Measurements from ENCODE around the gene CIAO3.
A peak's percentile ranks its signal among the peaks of the same experiment; 100 is the strongest.
"Not testable (repeated sequence)": the region's sequence is repeated elsewhere in the genome, so short reads cannot be mapped to it uniquely, and the experiment has no call there.

The CIAO3 gene

GRCh38 chr16:782766-783403 is 42.1 kb upstream of the CIAO3 start:
- Histone ChIP-seq H3K4me1 (ENCODE audit: control insufficient read depth, insufficient read depth, low read length, poor library complexity, severe bottlenecking) (peaks cover 9% of the 10 kb centered on the region), H3K36me3 (ENCODE audit: control insufficient read depth, insufficient read depth, low read length) (peaks cover 22% of the 10 kb centered on the region), H3K9me3 (ENCODE audit: control insufficient read depth, low read length) (no peaks in the 10 kb centered on the region), H3K27ac (ENCODE audit: low read depth, low read length, severe bottlenecking) (no peak overlapping the region), H3K4me3 (ENCODE audit: extremely low read depth, insufficient read depth, low read length, poor library complexity, severe bottlenecking) (no peak overlapping the region)
- WGBS, 2 experiments (ENCODE audit: insufficient coverage in 2 of 2), result 90 to 92% methylated on average over 34 to 36 of the region's 36 CpGs

GRCh38 chr16:782258-782657 is 41.5 kb upstream of the CIAO3 start:
- Histone ChIP-seq H3K27ac (ENCODE audit: low read depth, low read length, severe bottlenecking) (no peak overlapping the region), H3K4me1 (ENCODE audit: control insufficient read depth, insufficient read depth, low read length, poor library complexity, severe bottlenecking) (peaks cover 13% of the 10 kb centered on the region), H3K36me3 (ENCODE audit: control insufficient read depth, insufficient read depth, low read length) (peaks cover 22% of the 10 kb centered on the region), H3K4me3 (ENCODE audit: extremely low read depth, insufficient read depth, low read length, poor library complexity, severe bottlenecking) (no peak overlapping the region), H3K9me3 (ENCODE audit: control insufficient read depth, low read length) (no peaks in the 10 kb centered on the region)
- 70 to 80% methylated on average over 6 of the region's 6 CpGs for WGBS, 2 experiments (ENCODE audit: insufficient coverage in 2 of 2)

- peaks cover 16% of the 10 kb centered on the region for H3K36me3 ChIP-seq (ENCODE audit: control insufficient read depth, insufficient read depth, low read length)
- H3K27ac ChIP-seq (ENCODE audit: low read depth, low read length, severe bottlenecking), result no peak overlapping the region
- H3K4me3 ChIP-seq (ENCODE audit: extremely low read depth, insufficient read depth, low read length, poor library complexity, severe bottlenecking), result no peak overlapping the region
- 76 to 83% methylated on average over 18 to 19 of the region's 19 CpGs for WGBS, 2 experiments (ENCODE audit: insufficient coverage in 2 of 2)
- no peaks in the 10 kb centered on the region for H3K9me3 ChIP-seq (ENCODE audit: control insufficient read depth, low read length)
- H3K4me1 ChIP-seq (ENCODE audit: control insufficient read depth, insufficient read depth, low read length, poor library complexity, severe bottlenecking), result peaks cover 13% of the 10 kb centered on the region
These were observed 40.7 kb upstream of the CIAO3 start for GRCh38 chr16:781346-782010.

- Histone ChIP-seq H3K9me3 (ENCODE audit: control insufficient read depth, low read length) (no peaks in the 10 kb centered on the region), H3K27ac (ENCODE audit: low read depth, low read length, severe bottlenecking) (no peak overlapping the region), H3K4me1 (ENCODE audit: control insufficient read depth, insufficient read depth, low read length, poor library complexity, severe bottlenecking) (peaks cover 13% of the 10 kb centered on the region), H3K4me3 (ENCODE audit: extremely low read depth, insufficient read depth, low read length, poor library complexity, severe bottlenecking) (no peak overlapping the region), H3K36me3 (ENCODE audit: control insufficient read depth, insufficient read depth, low read length) (peaks cover 6% of the 10 kb centered on the region)
- 90% methylated on average over 16 of the region's 16 CpGs for WGBS, 2 experiments (ENCODE audit: insufficient coverage in 2 of 2)
These were observed 39.5 kb upstream of the CIAO3 start for GRCh38 chr16:780296-780695.

- H3K9me3 ChIP-seq (ENCODE audit: control insufficient read depth, low read length), result no peaks in the 10 kb centered on the region
- no peak overlapping the region for H3K4me3 ChIP-seq (ENCODE audit: extremely low read depth, insufficient read depth, low read length, poor library complexity, severe bottlenecking)
- WGBS, 2 experiments (ENCODE audit: insufficient coverage in 2 of 2), result 73 to 90% methylated on average over 9 to 12 of the region's 13 CpGs
- H3K36me3 ChIP-seq (ENCODE audit: control insufficient read depth, insufficient read depth, low read length), result no peaks in the 10 kb centered on the region
- peaks cover 13% of the 10 kb centered on the region for H3K4me1 ChIP-seq (ENCODE audit: control insufficient read depth, insufficient read depth, low read length, poor library complexity, severe bottlenecking)
- no peak overlapping the region for H3K27ac ChIP-seq (ENCODE audit: low read depth, low read length, severe bottlenecking)
These were observed 38.8 kb upstream of the CIAO3 start for GRCh38 chr16:779561-779960.

GRCh38 chr16:778909-779527 is 38.2 kb upstream of the CIAO3 start:
- peaks cover 13% of the 10 kb centered on the region for H3K4me1 ChIP-seq (ENCODE audit: control insufficient read depth, insufficient read depth, low read length, poor library complexity, severe bottlenecking)
- H3K27ac ChIP-seq (ENCODE audit: low read depth, low read length, severe bottlenecking), result no peak overlapping the region
- H3K36me3 ChIP-seq (ENCODE audit: control insufficient read depth, insufficient read depth, low read length), result no peaks in the 10 kb centered on the region
- H3K9me3 ChIP-seq (ENCODE audit: control insufficient read depth, low read length), result no peaks in the 10 kb centered on the region
- WGBS, 2 experiments (ENCODE audit: insufficient coverage in 2 of 2), result 91 to 92% methylated on average over 5 to 6 of the region's 6 CpGs
- H3K4me3 ChIP-seq (ENCODE audit: extremely low read depth, insufficient read depth, low read length, poor library complexity, severe bottlenecking), result no peak overlapping the region

- Histone ChIP-seq H3K4me1 (ENCODE audit: control insufficient read depth, insufficient read depth, low read length, poor library complexity, severe bottlenecking) (peaks cover 13% of the 10 kb centered on the region), H3K27ac (ENCODE audit: low read depth, low read length, severe bottlenecking) (no peak overlapping the region), H3K9me3 (ENCODE audit: control insufficient read depth, low read length) (no peaks in the 10 kb centered on the region), H3K4me3 (ENCODE audit: extremely low read depth, insufficient read depth, low read length, poor library complexity, severe bottlenecking) (no peak overlapping the region), H3K36me3 (ENCODE audit: control insufficient read depth, insufficient read depth, low read length) (no peaks in the 10 kb centered on the region)
- 89 to 91% methylated on average over 9 to 11 of the region's 11 CpGs for WGBS, 2 experiments (ENCODE audit: insufficient coverage in 2 of 2)
These were observed 37.6 kb upstream of the CIAO3 start for GRCh38 chr16:778447-778846.

DNA sequence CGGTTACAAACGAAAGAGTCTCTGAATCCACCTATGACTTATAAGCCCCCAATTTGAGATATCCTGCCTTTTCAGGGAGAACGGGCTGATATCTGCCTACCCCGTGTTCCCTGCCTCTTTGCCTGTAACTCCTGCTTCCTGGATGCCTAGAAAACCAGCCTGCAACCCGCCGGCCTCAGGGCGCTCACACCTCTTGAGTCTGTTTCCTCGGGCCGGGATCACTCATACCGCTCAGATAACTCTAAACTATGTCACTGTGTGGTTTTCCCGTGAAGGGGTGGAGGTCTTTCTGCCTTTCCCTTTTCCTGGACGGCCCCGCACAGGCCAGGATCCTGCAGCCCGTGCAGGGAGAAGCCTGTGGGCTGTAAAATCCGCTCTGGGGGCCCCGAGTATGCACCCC is 37.0 kb upstream of the CIAO3 start:
- Histone ChIP-seq H3K4me3 (ENCODE audit: extremely low read depth, insufficient read depth, low read length, poor library complexity, severe bottlenecking) (no peak overlapping the region), H3K36me3 (ENCODE audit: control insufficient read depth, insufficient read depth, low read length) (no peaks in the 10 kb centered on the region), H3K9me3 (ENCODE audit: control insufficient read depth, low read length) (no peaks in the 10 kb centered on the region), H3K27ac (ENCODE audit: low read depth, low read length, severe bottlenecking) (peak overlapping the region; percentile 36), H3K4me1 (ENCODE audit: control insufficient read depth, insufficient read depth, low read length, poor library complexity, severe bottlenecking) (peaks cover 13% of the 10 kb centered on the region)
- 66 to 69% methylated on average over 7 to 8 of the region's 16 CpGs for WGBS, 2 experiments (ENCODE audit: insufficient coverage in 2 of 2)

DNA sequence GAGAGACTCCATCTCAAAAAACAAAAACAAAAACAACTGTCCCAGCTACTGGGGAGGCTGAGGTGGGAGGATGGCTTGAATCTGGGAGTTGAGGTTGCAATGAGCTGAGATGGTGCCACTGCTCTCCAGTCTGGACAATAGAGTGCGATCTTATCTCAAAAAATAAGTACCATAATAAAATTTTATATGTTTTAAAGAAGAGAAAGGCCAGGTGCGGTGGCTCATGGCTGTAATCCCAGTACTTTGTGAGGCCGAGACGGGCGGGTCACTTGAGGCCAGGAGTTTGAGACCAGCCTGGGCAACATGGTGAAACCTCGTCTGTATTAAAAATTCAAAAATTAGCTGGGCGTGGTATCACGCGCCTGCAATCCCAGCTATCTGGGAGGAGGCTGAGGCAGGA is 36.0 kb upstream of the CIAO3 start:
- Histone ChIP-seq H3K36me3 (ENCODE audit: control insufficient read depth, insufficient read depth, low read length) (no peaks in the 10 kb centered on the region), H3K4me3 (ENCODE audit: extremely low read depth, insufficient read depth, low read length, poor library complexity, severe bottlenecking) (no peak overlapping the region), H3K4me1 (ENCODE audit: control insufficient read depth, insufficient read depth, low read length, poor library complexity, severe bottlenecking) (peaks cover 13% of the 10 kb centered on the region), H3K9me3 (ENCODE audit: control insufficient read depth, low read length) (no peaks in the 10 kb centered on the region), H3K27ac (ENCODE audit: low read depth, low read length, severe bottlenecking) (no peak overlapping the region)
- 89 to 97% methylated on average over 7 to 8 of the region's 9 CpGs for WGBS, 2 experiments (ENCODE audit: insufficient coverage in 2 of 2)

DNA sequence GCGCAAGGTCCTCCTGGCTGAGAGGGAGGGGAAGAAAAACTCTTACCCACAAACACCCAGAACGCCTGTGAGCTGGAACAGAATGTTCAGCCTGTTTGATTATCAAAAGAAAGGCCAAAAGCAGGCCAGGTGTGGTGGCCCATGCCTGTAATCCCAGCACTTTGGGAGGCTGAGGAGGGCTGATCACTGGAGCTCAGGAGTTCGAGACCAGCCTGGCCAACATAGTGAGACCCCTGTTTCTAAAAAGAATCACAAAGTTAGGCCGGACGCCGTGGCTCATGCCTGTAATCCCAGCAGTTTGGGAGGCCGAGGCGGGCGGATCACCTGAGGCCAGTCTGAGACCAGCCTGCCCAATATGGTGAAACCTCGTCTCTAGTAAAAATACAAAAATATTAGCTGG is 35.5 kb upstream of the CIAO3 start:
- not testable (repeated sequence) for H3K4me3 ChIP-seq (ENCODE audit: extremely low read depth, insufficient read depth, low read length, poor library complexity, severe bottlenecking); H3K27ac ChIP-seq (ENCODE audit: low read depth, low read length, severe bottlenecking); H3K36me3 ChIP-seq (ENCODE audit: control insufficient read depth, insufficient read depth, low read length); H3K9me3 ChIP-seq (ENCODE audit: control insufficient read depth, low read length)
- WGBS, 2 experiments (ENCODE audit: insufficient coverage in 2 of 2), result 96% methylated on average over 8 of the region's 10 CpGs
- H3K4me1 ChIP-seq (ENCODE audit: control insufficient read depth, insufficient read depth, low read length, poor library complexity, severe bottlenecking), result peaks cover 13% of the 10 kb centered on the region

DNA sequence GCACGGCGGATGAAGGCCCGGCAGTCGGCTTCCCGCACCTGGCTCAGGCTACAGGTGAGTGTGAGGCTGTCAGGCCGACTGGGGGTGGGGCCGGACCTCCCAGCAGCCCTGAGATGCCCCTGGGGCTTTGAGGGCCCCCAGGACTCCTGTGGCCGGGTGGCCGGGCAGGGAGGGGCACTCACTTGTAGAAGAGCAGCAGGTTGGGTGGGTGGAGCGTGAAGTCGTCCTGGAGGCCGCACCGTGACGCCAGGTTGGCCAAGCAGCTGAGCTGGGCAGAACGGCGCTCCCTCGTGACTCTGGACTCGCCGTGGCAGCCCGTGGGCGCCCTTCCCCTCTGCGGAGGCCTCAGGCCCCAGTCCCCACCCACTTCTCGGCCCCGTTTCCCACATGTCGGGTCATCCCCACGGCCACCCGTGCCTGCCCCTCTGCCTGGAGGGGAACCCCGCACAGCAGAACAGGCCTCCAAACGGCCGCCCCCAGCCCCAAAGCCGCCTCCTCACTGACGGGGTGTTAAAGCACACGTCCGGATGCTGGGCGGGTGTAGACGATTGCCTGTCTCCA is 34.5 kb upstream of the CIAO3 start:
- 92 to 93% methylated on average over 36 of the region's 36 CpGs for WGBS, 2 experiments (ENCODE audit: insufficient coverage in 2 of 2)
- Histone ChIP-seq H3K27ac (ENCODE audit: low read depth, low read length, severe bottlenecking) (no peak overlapping the region), H3K9me3 (ENCODE audit: control insufficient read depth, low read length) (no peaks in the 10 kb centered on the region), H3K4me1 (ENCODE audit: control insufficient read depth, insufficient read depth, low read length, poor library complexity, severe bottlenecking) (peaks cover 13% of the 10 kb centered on the region), H3K4me3 (ENCODE audit: extremely low read depth, insufficient read depth, low read length, poor library complexity, severe bottlenecking) (no peak overlapping the region), H3K36me3 (ENCODE audit: control insufficient read depth, insufficient read depth, low read length) (no peaks in the 10 kb centered on the region)

Data from mesodermal cell (in vitro differentiated cells).